ENCODE measurements around the gene ARMC2. TPM values are rescaled to one million over a fixed set of nuclear protein-coding genes. Genes with fewer than 3 reads are reported as not detected.
"Not testable (repeated sequence)": the region's sequence is repeated elsewhere in the genome, so short reads cannot be mapped to it uniquely, and the experiment has no call there.

Gene ARMC2
- polyA plus RNA-seq, 2 donors = 1.0 to 1.1 TPM

DNA sequence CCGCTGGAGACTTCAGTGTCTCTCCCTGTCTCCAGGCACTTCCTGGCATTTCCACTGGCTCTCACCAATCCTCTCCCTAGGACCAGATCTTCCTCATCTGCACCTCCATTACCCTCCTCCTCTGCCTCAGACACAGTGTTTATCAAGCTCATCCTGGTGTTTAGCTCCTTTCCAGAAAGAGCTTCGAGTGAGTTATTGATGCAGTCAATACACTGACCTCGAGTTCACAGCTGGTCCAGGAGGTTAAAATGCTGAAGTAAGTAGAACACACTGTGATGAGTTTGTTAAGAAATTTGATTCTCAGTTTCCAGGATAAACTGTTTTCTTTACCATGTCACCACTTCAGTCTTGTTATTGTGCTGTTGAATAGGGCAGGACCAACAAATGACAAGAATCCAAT lies 42.1 kb upstream of the ARMC2 start:
- 43 to 55% methylated on average over 3 of the region's 3 CpGs for WGBS, 2 donors
- H3K27ac ChIP-seq (ENCODE audit: low read depth in 2 of 2, low read length in 1 of 2) = no peak overlapping the region
- H3K27me3 ChIP-seq (ENCODE audit: control insufficient read depth in 1 of 2, insufficient read depth in 2 of 2, low read length in 2 of 2) = no peaks in the 10 kb centered on the region
- H3K4me3 ChIP-seq (ENCODE audit: low read depth in 1 of 2, low read length in 2 of 2) = no peak overlapping the region
- peaks cover 0 to 2% of the 10 kb centered on the region in 2 donors for H3K4me1 ChIP-seq (ENCODE audit: control insufficient read depth in 2 of 2, insufficient read depth in 2 of 2, low read length in 1 of 2)
- no peaks in the 10 kb centered on the region for H3K9me3 ChIP-seq (ENCODE audit: control insufficient read depth in 2 of 2, insufficient read depth in 1 of 2, low read depth in 1 of 2, low read length in 1 of 2)
- H3K36me3 ChIP-seq (ENCODE audit: control insufficient read depth in 2 of 2, insufficient read depth in 2 of 2, low read length in 1 of 2) = no peaks in the 10 kb centered on the region

DNA sequence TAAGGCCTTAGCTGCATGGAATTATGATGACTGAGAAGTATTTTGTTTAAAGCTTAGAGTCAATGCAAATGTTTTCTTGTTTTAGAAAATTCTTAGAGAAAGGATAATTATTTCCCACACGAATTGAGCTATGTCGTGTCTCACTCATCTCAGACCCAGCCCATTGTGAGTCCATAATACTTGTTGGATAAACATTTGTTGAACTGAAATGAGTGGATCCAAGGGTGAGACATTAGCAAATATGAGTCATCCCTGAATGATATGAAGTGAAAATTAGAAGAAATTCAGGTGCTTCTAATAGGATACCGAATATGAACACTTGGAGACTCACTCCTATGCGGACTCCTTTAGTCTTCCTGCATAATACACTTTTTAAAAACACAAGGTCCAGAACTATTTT lies 41.6 kb upstream of the ARMC2 start:
- Histone ChIP-seq H3K4me1 (ENCODE audit: control insufficient read depth in 2 of 2, insufficient read depth in 2 of 2, low read length in 1 of 2) (peaks cover 0 to 2% of the 10 kb centered on the region in 2 donors), H3K4me3 (ENCODE audit: low read depth in 1 of 2, low read length in 2 of 2) (no peak overlapping the region), H3K27me3 (ENCODE audit: control insufficient read depth in 1 of 2, insufficient read depth in 2 of 2, low read length in 2 of 2) (no peaks in the 10 kb centered on the region), H3K27ac (ENCODE audit: low read depth in 2 of 2, low read length in 1 of 2) (no peak overlapping the region), H3K9me3 (ENCODE audit: control insufficient read depth in 2 of 2, insufficient read depth in 1 of 2, low read depth in 1 of 2, low read length in 1 of 2) (no peaks in the 10 kb centered on the region), H3K36me3 (ENCODE audit: control insufficient read depth in 2 of 2, insufficient read depth in 2 of 2, low read length in 1 of 2) (no peaks in the 10 kb centered on the region)
- WGBS, 2 donors = 74 to 75% methylated on average over 4 of the region's 4 CpGs

DNA sequence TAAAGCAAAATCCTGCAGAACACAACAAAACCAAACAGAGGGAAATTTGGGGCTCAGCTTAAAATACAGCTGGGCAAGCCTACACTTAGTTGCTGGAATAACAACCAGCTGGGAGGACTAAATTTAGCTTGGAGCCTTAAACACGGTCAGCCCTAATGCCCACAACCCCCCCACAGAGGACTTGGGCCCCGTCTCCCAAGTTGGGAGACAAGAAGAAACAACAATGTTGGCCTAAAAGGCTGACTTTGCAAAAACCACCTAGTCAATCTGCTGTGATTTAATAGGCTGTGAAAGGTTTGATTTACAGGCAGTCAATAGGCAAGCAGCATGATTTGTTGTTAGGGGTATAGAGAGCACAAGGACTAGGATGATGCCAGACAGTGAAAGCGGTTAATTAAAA lies 40.3 kb upstream of the ARMC2 start:
- WGBS, 2 donors = 63 to 71% methylated on average over 3 of the region's 3 CpGs
- H3K27me3 ChIP-seq (ENCODE audit: control insufficient read depth in 1 of 2, insufficient read depth in 2 of 2, low read length in 2 of 2) = no peaks in the 10 kb centered on the region
- no peaks in the 10 kb centered on the region for H3K9me3 ChIP-seq (ENCODE audit: control insufficient read depth in 2 of 2, insufficient read depth in 1 of 2, low read depth in 1 of 2, low read length in 1 of 2)

DNA sequence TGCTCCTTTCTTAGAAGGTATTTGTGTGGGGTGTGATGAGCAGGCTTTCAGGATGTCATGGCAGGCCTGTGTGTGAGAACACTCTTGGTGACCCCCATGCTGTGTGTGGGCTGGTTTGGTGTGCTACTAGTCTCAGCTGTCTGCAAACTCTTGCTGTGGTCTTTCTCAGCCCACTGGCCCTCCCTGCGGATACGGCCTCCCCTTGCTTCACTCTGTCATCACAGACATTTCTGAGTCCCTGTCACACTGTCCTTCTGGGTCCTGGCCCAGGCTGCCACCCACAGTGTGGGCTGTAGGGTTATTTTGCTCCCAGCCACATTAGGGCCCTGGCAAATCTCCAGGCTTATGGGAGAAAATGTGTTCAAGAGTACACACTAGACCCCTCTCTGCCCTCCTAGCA lies 39.0 kb upstream of the ARMC2 start:
- H3K4me1 ChIP-seq (ENCODE audit: control insufficient read depth in 2 of 2, insufficient read depth in 2 of 2, low read length in 1 of 2) = peaks cover 0 to 2% of the 10 kb centered on the region in 2 donors
- no peak overlapping the region for H3K4me3 ChIP-seq (ENCODE audit: low read depth in 1 of 2, low read length in 2 of 2)
- H3K27me3 ChIP-seq (ENCODE audit: control insufficient read depth in 1 of 2, insufficient read depth in 2 of 2, low read length in 2 of 2) = no peaks in the 10 kb centered on the region
- H3K36me3 ChIP-seq (ENCODE audit: control insufficient read depth in 2 of 2, insufficient read depth in 2 of 2, low read length in 1 of 2) = no peaks in the 10 kb centered on the region
- no peaks in the 10 kb centered on the region for H3K9me3 ChIP-seq (ENCODE audit: control insufficient read depth in 2 of 2, insufficient read depth in 1 of 2, low read depth in 1 of 2, low read length in 1 of 2)
- no peak overlapping the region for H3K27ac ChIP-seq (ENCODE audit: low read depth in 2 of 2, low read length in 1 of 2)
- 97 to 98% methylated on average over 2 of the region's 2 CpGs for WGBS, 2 donors

More for the DNA sequence above, 40.3 kb upstream of the ARMC2 start:
- Histone ChIP-seq H3K4me1 (ENCODE audit: control insufficient read depth in 2 of 2, insufficient read depth in 2 of 2, low read length in 1 of 2) (peaks cover 0 to 2% of the 10 kb centered on the region in 2 donors), H3K27ac (ENCODE audit: low read depth in 2 of 2, low read length in 1 of 2) (no peak overlapping the region), H3K36me3 (ENCODE audit: control insufficient read depth in 2 of 2, insufficient read depth in 2 of 2, low read length in 1 of 2) (no peaks in the 10 kb centered on the region), H3K4me3 (ENCODE audit: low read depth in 1 of 2, low read length in 2 of 2) (no peak overlapping the region)

DNA sequence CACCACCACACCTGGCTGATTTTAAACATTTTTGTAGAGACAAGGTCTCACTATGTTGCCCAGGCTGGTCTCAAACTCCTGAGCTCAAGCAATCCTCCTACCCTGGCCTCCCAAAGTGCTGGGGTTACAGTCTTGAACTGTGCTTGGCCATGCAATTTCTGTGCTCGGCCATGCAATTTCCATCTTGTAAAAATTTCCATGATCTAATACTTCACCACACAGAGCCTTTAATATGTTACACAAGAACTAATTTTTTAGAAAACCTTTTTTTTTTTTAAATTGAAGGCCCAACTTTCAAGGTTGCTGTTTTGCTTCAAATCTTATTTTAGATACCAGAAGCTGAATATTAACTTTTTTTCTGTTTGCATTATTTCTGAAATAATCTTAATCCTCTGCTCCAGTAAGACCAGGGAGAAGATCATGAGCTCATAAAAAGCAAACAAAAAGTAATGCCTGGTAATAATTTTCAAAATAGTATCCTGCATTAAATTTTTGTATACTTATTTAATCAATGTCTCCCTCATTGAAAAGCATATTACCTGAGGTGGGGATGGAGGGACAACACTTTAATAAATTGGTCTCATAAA lies 38.1 kb upstream of the ARMC2 start:
- no peak overlapping the region for H3K27ac ChIP-seq (ENCODE audit: low read depth in 2 of 2, low read length in 1 of 2)
- no peak overlapping the region for H3K4me3 ChIP-seq (ENCODE audit: low read depth in 1 of 2, low read length in 2 of 2)
- no peaks in the 10 kb centered on the region for H3K27me3 ChIP-seq (ENCODE audit: control insufficient read depth in 1 of 2, insufficient read depth in 2 of 2, low read length in 2 of 2)
- no peaks in the 10 kb centered on the region for H3K36me3 ChIP-seq (ENCODE audit: control insufficient read depth in 2 of 2, insufficient read depth in 2 of 2, low read length in 1 of 2)
- H3K4me1 ChIP-seq (ENCODE audit: control insufficient read depth in 2 of 2, insufficient read depth in 2 of 2, low read length in 1 of 2) = peaks cover 0 to 2% of the 10 kb centered on the region in 2 donors
- no peaks in the 10 kb centered on the region for H3K9me3 ChIP-seq (ENCODE audit: control insufficient read depth in 2 of 2, insufficient read depth in 1 of 2, low read depth in 1 of 2, low read length in 1 of 2)
- WGBS, 2 donors = 84 to 87% methylated on average over 1 of the region's 1 CpG

DNA sequence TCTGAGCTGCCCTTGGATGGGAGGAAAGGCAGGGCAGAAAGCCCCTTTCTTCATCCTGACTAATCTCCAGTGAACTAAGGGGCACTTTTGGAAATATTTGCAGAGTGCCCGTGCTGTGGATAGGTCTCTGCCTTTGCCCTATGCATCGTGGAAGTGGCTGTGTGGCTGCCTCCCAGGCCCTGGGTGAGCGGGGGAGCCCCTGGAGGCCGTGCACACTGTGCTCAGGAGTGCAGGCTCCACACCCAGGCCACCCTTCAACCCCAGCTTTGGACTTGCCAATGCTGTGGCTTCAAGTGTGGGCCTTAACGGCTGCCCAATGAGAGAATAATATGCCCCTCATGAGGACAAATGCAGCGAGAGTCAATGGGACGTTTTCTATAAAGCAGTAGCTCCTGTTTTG lies 36.7 kb upstream of the ARMC2 start:
- Histone ChIP-seq H3K4me1 (ENCODE audit: control insufficient read depth in 2 of 2, insufficient read depth in 2 of 2, low read length in 1 of 2) (no peaks in the 10 kb centered on the region), H3K27ac (ENCODE audit: low read depth in 2 of 2, low read length in 1 of 2) (no peak overlapping the region), H3K4me3 (ENCODE audit: low read depth in 1 of 2, low read length in 2 of 2) (no peak overlapping the region), H3K36me3 (ENCODE audit: control insufficient read depth in 2 of 2, insufficient read depth in 2 of 2, low read length in 1 of 2) (no peaks in the 10 kb centered on the region), H3K9me3 (ENCODE audit: control insufficient read depth in 2 of 2, insufficient read depth in 1 of 2, low read depth in 1 of 2, low read length in 1 of 2) (no peaks in the 10 kb centered on the region), H3K27me3 (ENCODE audit: control insufficient read depth in 1 of 2, insufficient read depth in 2 of 2, low read length in 2 of 2) (no peaks in the 10 kb centered on the region)
- 74 to 83% methylated on average over 7 of the region's 7 CpGs for WGBS, 2 donors

DNA sequence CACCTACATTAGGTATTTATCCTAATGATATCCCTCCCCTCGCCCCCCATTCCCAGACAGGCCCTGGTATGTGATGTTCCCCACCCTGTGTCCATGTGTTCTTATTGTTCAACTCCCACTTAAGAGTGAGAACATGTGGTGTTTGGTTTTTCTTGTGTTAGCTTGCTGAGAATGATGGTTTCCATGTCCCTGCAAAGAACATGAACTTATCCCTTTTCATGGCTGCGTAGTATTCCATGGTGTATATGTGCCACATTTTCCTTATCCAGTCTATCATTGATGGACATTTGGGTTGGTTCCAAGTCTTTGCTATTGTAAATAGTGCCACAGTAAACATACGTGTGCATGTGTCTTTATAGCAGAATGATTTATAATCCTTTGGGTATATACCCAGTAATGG lies 35.0 kb upstream of the ARMC2 start:
- H3K9me3 ChIP-seq (ENCODE audit: control insufficient read depth in 2 of 2, insufficient read depth in 1 of 2, low read depth in 1 of 2, low read length in 1 of 2); H3K27ac ChIP-seq (ENCODE audit: low read depth in 2 of 2, low read length in 1 of 2); H3K36me3 ChIP-seq (ENCODE audit: control insufficient read depth in 2 of 2, insufficient read depth in 2 of 2, low read length in 1 of 2); H3K27me3 ChIP-seq (ENCODE audit: control insufficient read depth in 1 of 2, insufficient read depth in 2 of 2, low read length in 2 of 2); H3K4me3 ChIP-seq (ENCODE audit: low read depth in 1 of 2, low read length in 2 of 2); H3K4me1 ChIP-seq (ENCODE audit: control insufficient read depth in 2 of 2, insufficient read depth in 2 of 2, low read length in 1 of 2): not testable (repeated sequence)
- WGBS, 2 donors = 64 to 79% methylated on average over 3 of the region's 3 CpGs

DNA sequence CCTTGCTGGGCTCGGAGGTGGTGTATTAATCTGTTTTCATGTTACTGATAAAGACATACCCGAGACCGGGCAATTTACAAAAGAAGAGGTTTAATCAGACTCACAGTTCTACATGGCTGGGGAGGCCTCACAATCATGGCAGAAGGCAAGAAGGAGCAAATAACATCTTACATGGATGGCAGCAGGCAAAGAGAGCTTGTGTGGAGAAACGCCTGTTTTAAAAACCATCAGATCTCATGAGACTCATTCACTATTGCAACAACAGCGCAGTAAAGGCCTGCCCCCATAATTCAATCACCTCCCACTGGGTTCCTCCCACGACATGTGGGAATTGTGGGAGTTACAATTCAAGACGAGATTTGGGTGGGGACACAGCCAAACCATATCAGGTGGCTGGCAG lies 30.9 kb upstream of the ARMC2 start:
- H3K36me3 ChIP-seq (ENCODE audit: control insufficient read depth in 2 of 2, insufficient read depth in 2 of 2, low read length in 1 of 2); H3K27ac ChIP-seq (ENCODE audit: low read depth in 2 of 2, low read length in 1 of 2); H3K4me3 ChIP-seq (ENCODE audit: low read depth in 1 of 2, low read length in 2 of 2); H3K27me3 ChIP-seq (ENCODE audit: control insufficient read depth in 1 of 2, insufficient read depth in 2 of 2, low read length in 2 of 2); H3K4me1 ChIP-seq (ENCODE audit: control insufficient read depth in 2 of 2, insufficient read depth in 2 of 2, low read length in 1 of 2); H3K9me3 ChIP-seq (ENCODE audit: control insufficient read depth in 2 of 2, insufficient read depth in 1 of 2, low read depth in 1 of 2, low read length in 1 of 2): not testable (repeated sequence)
- 84 to 89% methylated on average over 7 of the region's 7 CpGs for WGBS, 2 donors

DNA sequence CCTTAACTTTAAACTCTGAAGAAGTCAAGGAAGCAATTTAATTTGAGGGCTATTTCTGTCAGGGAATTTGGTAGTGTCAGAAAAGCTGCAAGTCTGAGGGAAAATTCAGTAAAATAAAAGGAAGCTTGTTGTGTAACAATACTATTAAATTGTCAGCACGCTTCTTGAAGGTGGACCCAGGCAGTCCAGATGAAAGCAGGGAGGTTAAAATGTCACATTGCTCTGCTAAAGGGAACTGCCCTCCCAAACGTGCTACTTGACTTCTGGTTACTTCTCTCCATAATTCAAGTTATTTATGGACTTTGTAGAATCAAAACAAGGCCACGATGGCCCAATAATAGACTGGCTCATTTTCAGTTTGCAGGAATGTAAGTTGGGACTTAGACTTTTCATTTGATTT lies 28.2 kb upstream of the ARMC2 start:
- Histone ChIP-seq H3K27ac (ENCODE audit: low read depth in 2 of 2, low read length in 1 of 2) (no peak overlapping the region), H3K9me3 (ENCODE audit: control insufficient read depth in 2 of 2, insufficient read depth in 1 of 2, low read depth in 1 of 2, low read length in 1 of 2) (no peaks in the 10 kb centered on the region), H3K4me1 (ENCODE audit: control insufficient read depth in 2 of 2, insufficient read depth in 2 of 2, low read length in 1 of 2) (no peaks in the 10 kb centered on the region), H3K4me3 (ENCODE audit: low read depth in 1 of 2, low read length in 2 of 2) (no peak overlapping the region), H3K36me3 (ENCODE audit: control insufficient read depth in 2 of 2, insufficient read depth in 2 of 2, low read length in 1 of 2) (no peaks in the 10 kb centered on the region), H3K27me3 (ENCODE audit: control insufficient read depth in 1 of 2, insufficient read depth in 2 of 2, low read length in 2 of 2) (no peaks in the 10 kb centered on the region)
- 60 to 64% methylated on average over 3 of the region's 3 CpGs for WGBS, 2 donors

DNA sequence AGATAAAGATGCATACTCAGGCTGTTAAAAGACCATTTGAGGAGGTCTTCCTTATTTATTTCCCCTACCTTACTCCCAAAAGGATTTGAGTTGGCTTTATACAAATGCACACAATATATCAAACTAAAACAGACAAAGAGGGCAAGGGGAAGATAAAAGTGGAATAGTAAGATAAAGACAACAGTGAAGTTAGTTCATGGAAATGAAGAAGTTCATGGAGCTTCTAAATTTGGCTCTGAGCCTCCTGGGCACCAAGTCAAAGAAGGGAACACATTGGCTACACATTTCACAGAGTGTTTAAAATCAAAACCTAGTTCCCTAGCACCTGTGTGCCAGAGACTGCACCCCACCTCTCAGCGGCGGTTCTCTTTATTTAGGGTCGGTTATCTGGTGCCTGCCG lies 25.8 kb upstream of the ARMC2 start:
- Histone ChIP-seq H3K9me3 (ENCODE audit: control insufficient read depth in 2 of 2, insufficient read depth in 1 of 2, low read depth in 1 of 2, low read length in 1 of 2) (no peaks in the 10 kb centered on the region), H3K4me3 (ENCODE audit: low read depth in 1 of 2, low read length in 2 of 2) (no peak overlapping the region), H3K36me3 (ENCODE audit: control insufficient read depth in 2 of 2, insufficient read depth in 2 of 2, low read length in 1 of 2) (no peaks in the 10 kb centered on the region), H3K27me3 (ENCODE audit: control insufficient read depth in 1 of 2, insufficient read depth in 2 of 2, low read length in 2 of 2) (no peaks in the 10 kb centered on the region), H3K4me1 (ENCODE audit: control insufficient read depth in 2 of 2, insufficient read depth in 2 of 2, low read length in 1 of 2) (no peaks in the 10 kb centered on the region), H3K27ac (ENCODE audit: low read depth in 2 of 2, low read length in 1 of 2) (no peak overlapping the region)
- 91 to 95% methylated on average over 4 of the region's 4 CpGs for WGBS, 2 donors

All from esophagus (tissue), 2 donors.